Astrocyte of the spinal cord (primary cell): ENCODE data around the gene PPFIA3.

Experiments
- DNase-seq: peaks from one replicate; pipeline ENCODE4 v3.0.0; 2011; ENCODE audit warnings: low read depth, low spot score
- H3K4me3 ChIP-seq: 2 replicates; pipeline ENCODE4 v1.5.1; 2011; ENCODE audit warnings: low read depth, mild to moderate bottlenecking, low read length, moderate library complexity
- in situ Hi-C: cut with HindIII; loops from 2 replicates; pipeline ENCODE4 v1.10.0; 2017; ENCODE audit warnings: low sequenced_read_pairs
- TF ChIP-seq, protein P1 (sequence below): IDR thresholded peaks from 2 replicates; pipeline ENCODE4 v1.5.1; 2012; ENCODE audit warnings: low read depth, mild to moderate bottlenecking, low read length, inconsistent platforms

PPFIA3 gene

DNA sequence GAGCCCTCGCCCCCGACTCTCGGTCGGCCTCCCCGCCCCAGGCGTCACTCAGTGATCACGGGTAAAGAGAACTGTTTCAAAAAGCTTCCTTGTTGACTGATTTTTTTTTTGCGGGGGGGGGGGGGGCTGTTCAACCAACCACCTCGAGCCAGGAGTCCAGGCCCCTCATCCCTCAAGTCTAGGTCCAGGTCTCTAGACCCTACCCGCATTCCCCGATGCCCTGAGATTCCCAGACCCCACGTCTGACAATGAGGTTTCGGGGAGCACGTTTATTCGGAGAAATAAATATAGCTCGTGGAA is 31.6 kb downstream of the PPFIA3 start:
- DNase-seq: no peak
- in situ Hi-C loops: no loop called here
- TF ChIP-seq, protein P1, sequence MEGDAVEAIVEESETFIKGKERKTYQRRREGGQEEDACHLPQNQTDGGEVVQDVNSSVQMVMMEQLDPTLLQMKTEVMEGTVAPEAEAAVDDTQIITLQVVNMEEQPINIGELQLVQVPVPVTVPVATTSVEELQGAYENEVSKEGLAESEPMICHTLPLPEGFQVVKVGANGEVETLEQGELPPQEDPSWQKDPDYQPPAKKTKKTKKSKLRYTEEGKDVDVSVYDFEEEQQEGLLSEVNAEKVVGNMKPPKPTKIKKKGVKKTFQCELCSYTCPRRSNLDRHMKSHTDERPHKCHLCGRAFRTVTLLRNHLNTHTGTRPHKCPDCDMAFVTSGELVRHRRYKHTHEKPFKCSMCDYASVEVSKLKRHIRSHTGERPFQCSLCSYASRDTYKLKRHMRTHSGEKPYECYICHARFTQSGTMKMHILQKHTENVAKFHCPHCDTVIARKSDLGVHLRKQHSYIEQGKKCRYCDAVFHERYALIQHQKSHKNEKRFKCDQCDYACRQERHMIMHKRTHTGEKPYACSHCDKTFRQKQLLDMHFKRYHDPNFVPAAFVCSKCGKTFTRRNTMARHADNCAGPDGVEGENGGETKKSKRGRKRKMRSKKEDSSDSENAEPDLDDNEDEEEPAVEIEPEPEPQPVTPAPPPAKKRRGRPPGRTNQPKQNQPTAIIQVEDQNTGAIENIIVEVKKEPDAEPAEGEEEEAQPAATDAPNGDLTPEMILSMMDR: no peak
- peak overlapping the region; percentile 78 for H3K4me3 ChIP-seq

DNA sequence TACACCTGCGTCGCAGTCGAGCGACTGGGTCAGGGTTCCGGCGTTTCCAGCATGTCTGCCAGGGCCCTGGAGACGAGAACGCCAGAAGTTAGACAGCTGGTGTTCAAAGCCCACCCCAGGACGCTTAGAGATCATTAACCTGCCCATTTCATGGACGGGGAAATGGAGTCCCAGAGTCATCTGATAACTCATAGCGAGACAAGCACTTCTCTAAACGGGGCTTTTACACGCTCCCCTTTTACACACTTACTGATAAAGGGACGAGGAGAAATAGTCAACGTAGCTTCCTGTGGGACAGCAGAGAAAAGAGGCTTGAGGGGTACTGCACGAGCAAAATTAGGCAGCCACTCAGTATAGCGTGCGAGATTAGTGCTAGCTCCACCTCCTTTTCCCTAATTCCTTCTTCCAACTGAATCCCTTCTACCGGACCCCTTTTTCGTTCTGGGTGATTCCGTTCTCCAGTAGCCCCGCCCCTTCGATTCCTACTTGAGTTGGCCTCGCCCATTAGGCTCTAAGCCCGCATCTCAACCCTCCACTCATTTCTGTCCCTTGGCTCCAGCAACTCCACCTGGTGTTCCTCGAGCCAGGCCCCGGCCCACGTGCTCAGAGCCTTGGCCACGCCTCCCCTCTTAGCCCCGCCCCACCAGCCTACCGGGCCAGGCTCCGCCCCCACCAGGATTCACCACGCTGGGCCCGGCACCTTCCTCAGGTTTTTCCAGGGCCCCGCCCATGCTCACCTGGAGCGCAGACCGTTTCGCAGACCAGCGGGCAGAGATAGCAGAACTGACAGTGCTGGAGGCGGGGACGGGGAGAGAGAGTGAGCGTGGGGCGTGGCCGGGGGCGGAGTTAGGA is 32.1 kb downstream of the PPFIA3 start:
- DNase-seq: no peak
- TF ChIP-seq, protein P1: no peak
- in situ Hi-C loops: no loop called here
- peak overlapping the region; percentile 0 for H3K4me3 ChIP-seq

DNA sequence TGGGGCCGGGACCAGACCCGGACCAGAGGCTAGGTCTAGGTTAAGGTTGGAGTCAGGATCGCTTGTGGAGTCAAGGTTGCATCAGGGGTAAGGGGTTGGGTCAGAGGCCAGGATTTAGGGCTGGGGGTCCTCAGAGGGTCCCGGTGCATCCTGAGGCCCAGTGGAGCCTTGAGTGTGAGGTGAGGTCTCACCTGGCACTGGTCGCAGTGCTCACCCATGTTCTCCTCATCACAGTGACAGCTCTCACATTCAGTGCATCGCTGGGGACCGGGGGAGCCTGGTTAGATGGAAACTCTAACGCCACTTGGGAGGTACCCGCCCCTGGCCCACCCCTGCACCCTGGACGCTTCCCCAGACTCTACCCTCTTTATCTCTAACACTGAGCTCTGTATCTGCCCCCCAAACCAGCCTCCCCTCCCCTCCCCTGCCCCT is 32.8 kb downstream of the PPFIA3 start:
- no peak for DNase-seq
- no peak overlapping the region for H3K4me3 ChIP-seq
- TF ChIP-seq, protein P1: no peak
- in situ Hi-C loops: no loop called here

DNA sequence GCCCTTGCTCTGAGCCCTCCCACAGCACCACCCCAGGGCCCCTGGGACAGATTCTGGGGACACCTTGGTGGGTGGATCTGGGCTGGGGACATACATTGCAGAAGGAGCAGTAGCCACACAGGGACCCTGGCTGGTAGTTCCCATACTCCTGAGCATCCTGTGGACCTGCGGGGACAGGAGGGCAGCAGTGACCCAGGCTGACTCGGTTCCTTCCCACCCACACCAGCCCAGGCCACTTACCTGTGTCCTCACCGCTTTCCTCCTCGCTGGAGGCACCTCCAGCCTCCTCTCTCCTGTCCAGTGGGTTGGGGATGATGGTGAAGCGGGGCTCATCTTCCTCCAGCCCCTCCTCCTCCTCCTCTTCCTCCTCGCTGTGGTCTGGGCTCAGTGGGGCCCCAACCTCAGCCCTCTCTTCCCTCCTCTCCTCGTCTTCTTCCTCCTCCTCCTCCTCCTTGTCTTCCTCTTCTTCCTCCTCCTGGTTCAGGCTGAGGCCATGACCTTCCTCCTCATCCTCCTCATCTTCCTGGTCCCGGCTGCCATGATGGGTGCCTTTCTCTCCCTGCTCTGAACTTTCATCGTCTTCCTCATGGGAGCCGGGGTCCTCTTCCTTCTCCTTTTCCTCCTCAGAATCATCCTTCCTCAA is 33.9 kb downstream of the PPFIA3 start:
- in situ Hi-C loops: no loop called here
- DNase-seq: no peak
- TF ChIP-seq, protein P1: no peak
- H3K4me3 ChIP-seq: no peak overlapping the region

DNA sequence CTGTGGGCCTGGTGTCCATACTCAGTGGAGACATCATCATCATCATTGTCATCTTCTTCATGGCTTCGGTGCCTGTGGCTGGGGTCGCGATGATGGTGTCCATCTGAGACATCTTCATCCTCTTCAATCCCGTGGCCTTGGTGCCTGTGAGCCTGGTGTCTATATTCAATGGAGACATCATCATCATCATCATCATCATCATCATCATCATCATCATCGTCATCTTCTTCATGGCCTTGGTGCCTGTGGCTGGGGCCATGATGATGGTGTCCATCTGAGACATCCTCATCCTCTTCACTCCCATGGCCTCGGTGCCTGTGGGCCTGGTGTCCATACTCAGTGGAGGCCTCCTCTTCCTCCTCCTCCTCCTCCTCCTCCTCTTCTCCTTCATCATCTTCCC is 34.9 kb downstream of the PPFIA3 start:
- in situ Hi-C loops: no loop called here
- no peak for DNase-seq
- TF ChIP-seq, protein P1: no peak
- no peak overlapping the region for H3K4me3 ChIP-seq

DNA sequence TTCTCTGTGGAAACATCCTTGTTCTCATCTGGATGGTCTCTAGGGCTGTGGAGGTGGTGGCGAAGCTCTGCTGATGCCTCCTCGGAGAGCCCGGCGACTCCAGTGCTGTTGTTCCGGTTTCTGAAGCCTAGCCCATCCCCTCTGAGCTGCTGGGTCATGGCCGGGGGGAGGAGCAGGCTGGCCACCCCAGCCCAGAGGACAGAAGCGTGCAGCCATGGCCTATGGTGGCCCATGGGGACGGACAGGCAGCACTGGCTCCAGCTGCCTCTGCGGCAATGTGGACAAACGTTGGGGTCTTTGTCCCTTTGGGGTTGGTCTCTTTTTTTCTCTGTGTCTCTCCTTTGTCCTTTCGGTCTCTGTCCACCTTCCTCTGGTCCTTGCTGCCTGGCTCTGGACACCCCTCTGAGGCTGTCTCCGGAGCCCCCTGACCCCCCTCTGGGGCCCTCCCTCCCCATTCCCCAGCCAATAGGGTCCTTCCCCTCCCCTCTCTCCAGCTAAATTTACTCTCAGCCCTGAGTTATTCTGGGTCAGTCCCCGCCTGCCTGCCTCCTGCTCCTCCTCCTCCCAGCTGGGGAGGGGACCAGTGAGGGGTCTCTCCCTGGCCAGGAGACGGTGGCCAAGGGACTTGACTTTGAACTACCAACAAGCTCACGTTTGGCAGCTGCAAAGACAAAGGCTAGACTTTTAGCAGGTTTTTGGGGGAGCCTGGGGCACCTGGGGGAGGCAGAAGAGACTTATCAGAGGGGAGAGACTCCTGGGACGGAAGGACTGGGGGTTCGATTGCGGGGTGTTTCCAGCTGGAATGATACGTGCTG is 35.9 kb downstream of the PPFIA3 start, which contains the start of gene HRC:
HRC (minus strand) TSS at position 392 of the 815 bp plus-strand sequence; CDS start at position 233, 159 bp downstream.
- no peak within 1 kb of the TSS for H3K4me3 ChIP-seq
- TF ChIP-seq, protein P1: no peak
- in situ Hi-C loops: no loop called here
- no peak for DNase-seq
